Mammary epithelial cell (primary cell): ENCODE measurements around the gene TECTB.

Experiments
- EZH2 ChIP-seq: IDR thresholded peaks from 2 replicates; pipeline ENCODE4 v1.6.1; 2012; ENCODE audit warnings: low read length, inconsistent platforms, borderline replicate concordance
- TF ChIP-seq, protein P1 (sequence below), 2 donors: IDR thresholded peaks in 1 of 2; conservative IDR thresholded peaks in 1 of 2; 2 replicates each; pipeline ENCODE4 v1.5.1; 2011 to 2012; ENCODE audit warnings: inconsistent platforms in 2 of 2, low read length in 2 of 2, mild to moderate bottlenecking in 2 of 2, control low read depth in 1 of 2, low read depth in 1 of 2; ENCODE audit not compliant: insufficient read depth in 1 of 2; ENCODE audit errors: extremely low read depth in 1 of 2

DNA sequence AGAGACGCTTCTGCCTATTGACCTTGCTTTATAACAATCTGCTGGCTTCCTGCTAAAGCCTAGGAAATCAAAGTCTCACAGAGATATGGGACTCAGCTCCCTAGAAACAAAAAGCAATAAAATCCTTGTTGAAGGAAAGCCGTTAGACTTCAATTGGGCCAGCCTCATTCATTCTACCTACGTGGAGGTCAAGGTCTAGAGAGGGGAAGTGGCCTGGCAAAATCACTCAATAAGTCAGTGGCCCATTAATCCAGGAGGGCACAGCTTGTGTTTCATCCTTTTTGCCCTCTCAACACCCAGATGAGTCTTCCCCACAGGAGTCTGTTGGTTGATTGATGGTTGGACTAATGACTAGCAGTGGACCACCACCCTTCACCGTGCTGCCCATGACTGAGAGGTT is 50.3 kb downstream of the TECTB start:
- TF ChIP-seq, protein P1, sequence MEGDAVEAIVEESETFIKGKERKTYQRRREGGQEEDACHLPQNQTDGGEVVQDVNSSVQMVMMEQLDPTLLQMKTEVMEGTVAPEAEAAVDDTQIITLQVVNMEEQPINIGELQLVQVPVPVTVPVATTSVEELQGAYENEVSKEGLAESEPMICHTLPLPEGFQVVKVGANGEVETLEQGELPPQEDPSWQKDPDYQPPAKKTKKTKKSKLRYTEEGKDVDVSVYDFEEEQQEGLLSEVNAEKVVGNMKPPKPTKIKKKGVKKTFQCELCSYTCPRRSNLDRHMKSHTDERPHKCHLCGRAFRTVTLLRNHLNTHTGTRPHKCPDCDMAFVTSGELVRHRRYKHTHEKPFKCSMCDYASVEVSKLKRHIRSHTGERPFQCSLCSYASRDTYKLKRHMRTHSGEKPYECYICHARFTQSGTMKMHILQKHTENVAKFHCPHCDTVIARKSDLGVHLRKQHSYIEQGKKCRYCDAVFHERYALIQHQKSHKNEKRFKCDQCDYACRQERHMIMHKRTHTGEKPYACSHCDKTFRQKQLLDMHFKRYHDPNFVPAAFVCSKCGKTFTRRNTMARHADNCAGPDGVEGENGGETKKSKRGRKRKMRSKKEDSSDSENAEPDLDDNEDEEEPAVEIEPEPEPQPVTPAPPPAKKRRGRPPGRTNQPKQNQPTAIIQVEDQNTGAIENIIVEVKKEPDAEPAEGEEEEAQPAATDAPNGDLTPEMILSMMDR (conservative IDR thresholded peaks at IDR 0.05 in 1 of 2, IDR thresholded peaks at IDR 0.05 in 1 of 2; ENCODE audit: extremely low read depth in 1 of 2, insufficient read depth in 1 of 2, low read depth in 1 of 2, low read length in 2 of 2), result no peak
- TF ChIP-seq EZH2, result no peak
